ENCODE results near the gene CYB561A3.

GRCh38 chr11:61332281-61332796 is 29.3 kb downstream of the CYB561A3 start:
- no peak for TF ChIP-seq POLR2AphosphoS5 (IDR thresholded peaks at IDR 0.05)
- no peak for TF ChIP-seq POLR2A (IDR thresholded peaks at IDR 0.05)
- TF ChIP-seq, protein P1, sequence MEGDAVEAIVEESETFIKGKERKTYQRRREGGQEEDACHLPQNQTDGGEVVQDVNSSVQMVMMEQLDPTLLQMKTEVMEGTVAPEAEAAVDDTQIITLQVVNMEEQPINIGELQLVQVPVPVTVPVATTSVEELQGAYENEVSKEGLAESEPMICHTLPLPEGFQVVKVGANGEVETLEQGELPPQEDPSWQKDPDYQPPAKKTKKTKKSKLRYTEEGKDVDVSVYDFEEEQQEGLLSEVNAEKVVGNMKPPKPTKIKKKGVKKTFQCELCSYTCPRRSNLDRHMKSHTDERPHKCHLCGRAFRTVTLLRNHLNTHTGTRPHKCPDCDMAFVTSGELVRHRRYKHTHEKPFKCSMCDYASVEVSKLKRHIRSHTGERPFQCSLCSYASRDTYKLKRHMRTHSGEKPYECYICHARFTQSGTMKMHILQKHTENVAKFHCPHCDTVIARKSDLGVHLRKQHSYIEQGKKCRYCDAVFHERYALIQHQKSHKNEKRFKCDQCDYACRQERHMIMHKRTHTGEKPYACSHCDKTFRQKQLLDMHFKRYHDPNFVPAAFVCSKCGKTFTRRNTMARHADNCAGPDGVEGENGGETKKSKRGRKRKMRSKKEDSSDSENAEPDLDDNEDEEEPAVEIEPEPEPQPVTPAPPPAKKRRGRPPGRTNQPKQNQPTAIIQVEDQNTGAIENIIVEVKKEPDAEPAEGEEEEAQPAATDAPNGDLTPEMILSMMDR (IDR thresholded peaks at IDR 0.05), result no peak
- no peak for TF ChIP-seq EP300 (IDR thresholded peaks at IDR 0.05)

All from upper lobe of left lung (tissue), 4 donors.